Activated CD8-positive, alpha-beta memory T cell treated with anti-CD3 and anti-CD28 coated beads, Interleukin-2, amount 50 U/mL, for 1 hour (primary cell): ENCODE results near the gene DPP3.
A peak's percentile ranks its signal among the peaks of the same experiment; 100 is the strongest.

Experiments
- DNase-seq: peaks from one replicate; pipeline ENCODE4 v3.0.0-alpha.2; 2020; ENCODE audit errors: extremely low read depth

DPP3 gene

GRCh38 chr11:66465373-66466224, 14.6 kb upstream of the DPP3 start:
- no peak for DNase-seq

GRCh38 chr11:66466225-66467033, 13.8 kb upstream of the DPP3 start, which contains the start of gene PELI3:
Gene PELI3, plus strand, starts transcription at chr11:66466905. Its CDS starts 1,224 bp downstream, at chr11:66468129.
- peak; percentile 72 for DNase-seq

GRCh38 chr11:66467034-66467659, 13.1 kb upstream of the DPP3 start:
- DNase-seq = no peak

- no peak for DNase-seq
Observed at GRCh38 chr11:66467756-66468155, 12.5 kb upstream of the DPP3 start.

- DNase-seq = no peak
Observed at GRCh38 chr11:66468691-66469090, 11.5 kb upstream of the DPP3 start.

GRCh38 chr11:66469441-66469840, 10.8 kb upstream of the DPP3 start:
- DNase-seq = no peak

GRCh38 chr11:66470015-66470414, 10.2 kb upstream of the DPP3 start:
- DNase-seq = no peak

GRCh38 chr11:66471142-66471541, 9.1 kb upstream of the DPP3 start:
- no peak for DNase-seq

- no peak for DNase-seq
Observed at GRCh38 chr11:66472054-66472453, 8.2 kb upstream of the DPP3 start.

- DNase-seq = no peak
Observed at GRCh38 chr11:66473167-66473566, 7.1 kb upstream of the DPP3 start.

GRCh38 chr11:66473608-66474515, 6.4 kb upstream of the DPP3 start:
- no peak for DNase-seq

- no peak for DNase-seq
Observed at GRCh38 chr11:66475349-66476172, 4.7 kb upstream of the DPP3 start.

GRCh38 chr11:66476173-66476840, 3.9 kb upstream of the DPP3 start:
- no peak for DNase-seq

GRCh38 chr11:66476841-66477251, 3.4 kb upstream of the DPP3 start:
- DNase-seq = no peak

- DNase-seq = no peak
Observed at GRCh38 chr11:66477263-66478201, 2.7 kb upstream of the DPP3 start.

GRCh38 chr11:66478729-66479393, 1.4 kb upstream of the DPP3 start:
- no peak for DNase-seq

- DNase-seq = no peak
Observed at GRCh38 chr11:66479394-66480116, 679 bp upstream of the DPP3 start.
